Activated CD4-positive, alpha-beta T cell treated with anti-CD3 and anti-CD28 coated beads, Interleukin-2, amount 50 U/mL, for 4 hours (primary cell): Measurements from ENCODE around the gene TRIM59.

ENCODE experiments used
- DNase-seq, 2 experiments: peaks; one replicate each; pipeline ENCODE4 v3.0.0-alpha.2; 2020

The TRIM59 gene, protein sequence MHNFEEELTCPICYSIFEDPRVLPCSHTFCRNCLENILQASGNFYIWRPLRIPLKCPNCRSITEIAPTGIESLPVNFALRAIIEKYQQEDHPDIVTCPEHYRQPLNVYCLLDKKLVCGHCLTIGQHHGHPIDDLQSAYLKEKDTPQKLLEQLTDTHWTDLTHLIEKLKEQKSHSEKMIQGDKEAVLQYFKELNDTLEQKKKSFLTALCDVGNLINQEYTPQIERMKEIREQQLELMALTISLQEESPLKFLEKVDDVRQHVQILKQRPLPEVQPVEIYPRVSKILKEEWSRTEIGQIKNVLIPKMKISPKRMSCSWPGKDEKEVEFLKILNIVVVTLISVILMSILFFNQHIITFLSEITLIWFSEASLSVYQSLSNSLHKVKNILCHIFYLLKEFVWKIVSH

DNA sequence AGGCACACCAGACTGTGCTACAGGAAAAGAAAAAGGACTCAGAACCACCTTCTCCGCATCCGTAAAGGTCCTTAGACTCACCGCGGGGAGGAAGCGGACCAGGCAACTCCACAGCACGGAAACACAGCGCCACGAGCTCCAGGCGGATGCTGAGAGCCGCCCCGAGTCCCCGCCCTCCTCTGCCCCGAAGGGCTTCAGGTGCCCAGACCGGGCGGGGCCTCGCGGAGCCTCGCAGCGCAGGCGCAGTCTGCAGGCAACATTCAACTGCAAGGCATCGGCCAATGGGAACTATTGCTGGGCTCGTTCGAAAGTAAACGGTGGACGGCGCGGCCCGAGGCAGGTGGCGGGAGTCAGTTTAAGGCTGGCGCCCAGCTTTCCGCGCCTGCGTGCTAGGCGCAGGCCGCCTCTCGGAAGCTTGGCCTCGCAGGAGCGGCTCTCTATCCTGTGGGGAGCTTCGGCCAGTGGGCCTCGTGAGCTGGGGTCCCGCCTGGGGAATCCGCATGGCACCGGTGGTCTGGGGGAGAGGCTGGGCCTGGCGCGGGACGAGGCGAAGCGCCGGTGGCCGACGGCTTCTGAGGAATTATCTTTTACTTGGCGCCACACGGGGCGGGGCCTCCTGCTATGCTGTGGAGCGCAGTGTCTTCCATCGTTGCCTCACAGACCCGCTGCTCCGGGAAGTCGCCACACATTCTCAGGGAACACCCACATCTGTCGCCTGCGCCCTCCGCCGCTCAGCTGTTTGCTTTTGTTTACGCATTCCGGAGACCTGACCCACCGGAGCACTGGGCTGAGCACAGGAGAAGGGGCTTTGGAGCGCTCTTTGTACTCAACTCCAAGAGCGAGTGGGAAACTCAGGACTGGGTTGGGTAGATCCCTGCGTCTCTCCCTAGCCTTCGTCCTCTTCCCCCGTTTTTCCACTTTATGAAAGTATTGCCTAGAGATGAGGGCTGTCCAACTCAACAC is at the start of gene TRIM59:
Gene TRIM59, minus strand, starts transcription at position 151 of the 963 bp plus-strand sequence. CDS start 10,603 bp downstream, outside the sequence.
- peak; percentile 95 to 97 for DNase-seq

DNA sequence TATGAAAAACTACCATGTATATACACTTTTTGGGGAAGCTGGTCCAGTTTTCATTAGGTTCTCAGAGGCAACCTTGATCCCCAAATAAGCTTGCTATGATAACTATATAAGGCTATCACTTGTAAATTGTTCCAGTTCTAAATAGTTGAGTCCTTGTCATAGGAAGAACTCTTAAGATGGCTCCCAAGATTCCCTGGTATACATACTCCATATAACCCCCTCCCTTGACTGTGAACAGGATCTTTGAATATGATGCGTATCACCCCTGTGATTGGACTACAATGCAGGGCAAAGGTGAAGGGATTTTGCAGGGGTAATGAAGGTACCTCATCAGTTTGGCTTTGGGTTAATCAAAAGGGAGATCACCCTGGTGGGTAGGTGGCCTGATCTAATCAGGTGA is 48.6 kb upstream of the TRIM59 start:
- no peak for DNase-seq

DNA sequence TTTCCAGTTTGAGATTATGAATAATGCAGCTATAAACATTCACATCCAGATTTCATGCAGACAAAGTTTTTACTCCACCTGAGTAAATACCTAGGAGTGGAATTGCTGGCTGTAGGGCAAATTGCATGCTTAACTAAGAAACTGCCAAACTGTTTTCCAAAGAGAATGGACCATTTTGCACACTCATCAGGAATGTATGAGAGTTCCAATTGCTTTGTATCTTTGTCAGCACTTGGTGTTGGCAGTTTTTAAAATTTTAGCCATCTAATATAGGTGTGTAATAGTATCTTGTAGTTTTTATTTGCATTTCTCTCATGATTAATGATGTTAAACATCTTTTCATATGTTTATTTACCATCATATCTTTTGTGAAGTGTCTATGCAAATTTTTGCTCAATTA is 40.6 kb upstream of the TRIM59 start:
- no peak for DNase-seq

DNA sequence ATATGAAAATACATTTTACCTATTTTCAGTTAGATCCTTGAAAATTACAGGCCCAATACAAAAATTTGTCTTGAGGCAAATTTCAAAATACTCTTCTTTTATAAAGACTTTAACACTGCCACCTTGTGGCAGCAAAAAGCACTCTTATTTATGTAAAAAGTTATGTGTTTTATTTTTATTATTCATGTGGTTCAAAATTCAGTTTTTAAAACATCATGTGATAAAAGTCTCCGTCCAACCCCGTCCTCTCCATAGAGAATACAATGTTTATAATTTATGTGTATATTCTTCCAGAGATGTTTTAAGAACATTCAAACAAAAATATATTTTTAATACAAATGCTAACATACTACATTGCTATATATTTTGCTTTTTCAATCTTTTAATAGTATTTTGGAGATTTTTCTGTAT is 36.9 kb upstream of the TRIM59 start:
- DNase-seq = no peak

DNA sequence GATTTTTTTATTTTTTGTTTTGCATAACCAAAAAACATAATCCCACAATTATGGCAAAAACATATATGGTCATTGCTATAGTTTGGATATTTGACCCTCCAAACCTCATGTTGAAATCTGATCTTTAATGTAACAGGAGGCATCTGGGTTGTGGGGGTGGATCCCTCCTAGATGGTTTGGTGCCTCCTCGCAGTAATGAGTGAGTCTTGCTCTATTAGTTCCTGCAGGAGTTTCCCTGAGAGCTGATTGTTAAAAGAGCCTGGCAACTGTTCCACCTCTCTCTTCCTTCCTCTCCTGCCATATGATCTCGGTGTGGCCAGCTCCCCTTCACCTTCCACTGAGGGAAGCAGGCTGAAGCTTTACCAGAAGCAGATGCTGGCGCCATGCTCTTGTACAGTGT is 33.2 kb upstream of the TRIM59 start:
- no peak for DNase-seq

DNA sequence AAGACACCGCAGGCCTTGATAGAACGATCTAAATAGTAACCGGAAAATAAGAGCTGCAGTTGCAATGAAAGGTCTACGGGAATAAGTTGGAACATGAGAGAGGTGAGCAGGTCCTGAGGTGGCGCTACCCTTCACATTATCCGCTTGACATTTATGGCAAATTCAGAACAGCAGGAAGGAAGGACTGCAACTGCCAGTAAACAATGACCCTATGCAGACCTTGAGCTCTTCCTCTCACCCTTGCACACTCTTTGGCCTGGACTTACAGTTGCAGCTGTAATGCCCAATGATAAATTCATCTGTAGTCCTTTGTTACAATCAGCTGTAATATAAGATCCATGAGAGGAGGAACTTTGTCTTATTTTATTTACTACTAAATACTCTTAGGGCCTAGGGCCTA is 32.3 kb upstream of the TRIM59 start:
- no peak for DNase-seq

DNA sequence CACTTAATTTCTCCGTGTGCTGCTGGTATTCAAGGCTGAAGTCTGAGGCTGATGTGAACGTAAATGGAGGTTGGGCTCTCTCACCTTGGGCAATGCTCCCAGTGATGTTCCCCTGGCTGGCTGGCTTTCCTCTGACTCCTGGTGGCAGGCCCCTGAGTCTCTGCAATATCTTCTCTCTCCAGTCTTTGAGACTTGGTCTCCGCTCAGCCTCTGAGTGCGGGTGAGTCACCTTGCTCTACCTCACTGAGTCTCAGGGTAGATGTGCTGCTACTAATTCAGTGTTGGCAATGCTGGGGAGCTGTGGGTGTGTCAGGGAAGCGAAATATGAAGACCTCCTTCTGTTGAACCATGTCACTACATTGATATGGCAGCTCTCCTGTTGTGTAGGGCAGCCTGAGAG is 31.3 kb upstream of the TRIM59 start:
- DNase-seq = no peak

DNA sequence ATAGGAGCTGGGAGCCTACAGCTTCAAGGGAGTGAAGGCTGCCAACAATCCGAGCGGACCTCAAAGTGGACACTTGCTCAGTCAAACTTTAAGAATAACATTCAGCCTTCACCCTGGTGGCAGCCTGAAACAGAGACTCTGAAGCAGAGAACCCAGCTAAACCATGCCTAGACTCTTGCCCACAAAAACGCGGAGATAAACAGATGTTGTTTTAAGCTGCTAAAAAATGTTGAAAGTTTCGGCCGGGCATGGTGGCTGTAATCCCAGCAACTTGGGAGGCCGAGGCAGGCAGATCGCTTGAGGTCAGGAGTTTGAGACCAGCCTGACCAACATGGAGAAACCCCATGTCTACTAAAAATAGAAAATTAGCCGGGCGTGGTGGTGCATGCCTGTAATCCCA is 29.8 kb upstream of the TRIM59 start:
- no peak for DNase-seq

DNA sequence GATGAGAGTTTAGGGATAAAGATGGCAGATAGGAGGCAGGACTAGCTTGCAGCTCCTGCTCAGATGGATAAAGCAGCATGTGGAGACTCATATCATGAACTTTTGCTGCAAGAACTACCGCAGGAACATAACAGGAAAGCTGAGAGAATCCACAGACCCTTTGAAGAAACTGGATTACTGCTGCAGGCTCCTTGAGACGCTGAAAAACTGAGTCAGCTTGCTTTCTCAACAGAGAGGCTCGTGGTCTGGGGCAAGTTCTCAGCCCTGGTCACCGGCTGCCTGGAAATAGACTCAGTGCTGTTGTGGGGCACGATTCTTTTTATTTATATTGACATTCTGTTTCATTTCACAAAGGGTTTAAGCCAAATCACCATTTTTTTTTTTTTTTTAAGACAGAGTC is 28.8 kb upstream of the TRIM59 start:
- no peak for DNase-seq

DNA sequence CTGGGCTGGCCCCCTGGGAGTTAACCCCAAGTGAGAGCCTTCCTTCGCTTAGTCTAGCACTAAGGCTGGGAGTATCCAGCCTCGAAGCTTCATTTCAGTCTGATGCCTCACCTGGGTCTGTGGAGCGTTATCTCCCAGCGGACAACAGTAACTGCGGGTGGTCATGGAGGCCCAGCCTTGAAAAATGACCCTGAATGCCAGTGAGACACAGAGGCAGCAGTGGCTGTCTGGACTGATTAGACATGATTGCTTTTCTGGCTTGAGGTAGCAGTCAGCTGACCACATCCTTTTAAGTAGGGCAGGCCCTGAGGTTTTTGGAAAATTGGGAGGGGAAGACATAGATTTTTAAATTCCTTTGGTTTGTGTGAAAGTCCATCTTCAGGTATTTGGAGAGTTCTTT is 28.2 kb upstream of the TRIM59 start:
- DNase-seq = no peak

DNA sequence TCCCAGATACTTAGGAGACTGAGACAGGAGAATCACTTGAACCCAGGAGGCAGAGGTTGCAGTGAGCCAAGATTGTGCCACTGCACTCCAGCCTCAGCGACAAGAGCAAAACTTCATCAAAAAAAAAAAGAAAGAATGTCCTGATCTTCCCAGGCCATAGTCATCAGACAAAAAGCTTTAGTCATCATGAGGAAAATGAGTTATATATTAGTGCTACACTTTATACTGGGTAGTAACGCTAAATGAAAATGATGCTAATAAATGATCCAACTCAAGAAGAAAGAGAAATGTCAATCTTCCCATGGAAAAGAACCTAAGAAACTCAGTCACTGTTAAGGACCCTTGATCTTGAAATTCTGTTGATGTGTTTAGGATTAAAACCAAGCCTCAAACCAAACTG is 26.3 kb upstream of the TRIM59 start:
- DNase-seq = no peak

DNA sequence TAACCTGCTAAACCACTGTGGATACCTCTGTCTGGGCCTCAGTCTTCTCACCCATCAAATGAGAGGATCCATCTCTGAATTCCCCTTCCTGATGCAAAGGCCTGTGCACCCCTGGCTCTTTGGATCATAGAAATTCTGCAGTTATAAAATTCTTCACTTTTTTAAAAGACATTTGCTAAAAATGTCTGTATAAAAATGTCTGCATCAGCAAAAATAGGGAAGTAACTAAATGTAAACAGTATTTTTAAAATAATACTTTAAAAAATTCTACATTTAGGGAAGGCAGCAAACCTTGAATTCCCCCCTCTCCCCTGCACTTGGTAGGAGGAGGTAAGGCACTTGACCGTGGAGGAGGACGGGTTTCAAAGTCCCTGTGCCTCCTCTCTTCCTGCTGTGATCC is 25.6 kb upstream of the TRIM59 start:
- DNase-seq = no peak

DNA sequence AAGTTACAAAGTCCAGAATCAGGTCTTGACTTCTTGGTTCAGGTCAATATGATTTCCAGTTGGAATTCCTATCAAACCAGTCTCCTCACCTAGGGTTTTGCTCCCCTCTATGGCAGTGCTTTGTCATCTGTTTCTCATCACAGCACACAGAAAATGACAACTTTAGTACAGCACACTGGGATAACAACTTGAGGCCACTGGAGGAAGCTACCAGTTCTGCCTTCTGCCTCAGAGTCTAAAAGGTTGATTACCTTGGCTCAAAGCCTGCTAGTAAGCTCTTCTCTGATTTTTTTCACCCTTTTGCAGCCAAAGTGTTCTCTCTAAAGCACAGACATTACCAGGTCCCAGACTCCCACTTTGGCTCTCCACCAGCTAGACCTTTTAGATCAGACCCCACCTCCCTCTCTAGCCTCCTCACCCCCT is 24.8 kb upstream of the TRIM59 start:
- no peak for DNase-seq

DNA sequence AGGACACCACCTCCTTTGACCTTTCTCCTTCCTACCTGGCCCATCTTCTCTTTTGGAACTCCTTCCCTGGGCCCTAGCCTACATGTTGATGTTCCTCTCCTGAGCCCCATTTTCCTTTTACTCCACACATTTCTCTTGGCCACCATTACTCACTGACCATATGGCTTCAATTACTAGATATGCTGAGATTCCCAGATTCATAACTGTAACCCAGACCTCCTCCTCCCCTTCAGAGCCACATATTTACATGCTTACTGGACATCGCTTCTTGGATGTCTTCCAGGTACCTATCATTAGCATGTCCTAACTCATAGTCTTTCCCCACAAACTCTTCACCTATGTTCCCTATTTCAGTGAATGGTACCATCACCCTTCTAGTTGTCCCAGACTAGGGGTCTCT is 24.4 kb upstream of the TRIM59 start:
- no peak for DNase-seq

DNA sequence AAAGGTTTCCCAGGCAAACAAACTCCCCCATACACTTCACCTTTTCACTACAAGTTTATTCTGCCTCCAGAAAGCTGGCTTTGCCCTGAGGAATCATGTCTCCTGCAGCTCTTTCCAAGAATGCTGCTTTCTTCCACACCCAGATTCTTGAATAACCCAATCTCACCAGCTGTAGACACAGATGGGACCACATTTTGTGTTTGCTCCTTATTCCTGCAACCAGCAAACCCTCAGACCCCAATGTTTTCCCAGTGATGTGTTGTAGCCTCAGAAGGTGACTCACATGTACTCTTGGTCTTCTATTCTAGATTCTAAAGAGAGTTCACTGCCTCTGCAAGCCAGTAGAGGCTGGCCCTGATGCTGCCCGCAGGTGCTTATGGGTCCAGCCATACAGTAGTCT is 23.6 kb upstream of the TRIM59 start:
- no peak for DNase-seq

DNA sequence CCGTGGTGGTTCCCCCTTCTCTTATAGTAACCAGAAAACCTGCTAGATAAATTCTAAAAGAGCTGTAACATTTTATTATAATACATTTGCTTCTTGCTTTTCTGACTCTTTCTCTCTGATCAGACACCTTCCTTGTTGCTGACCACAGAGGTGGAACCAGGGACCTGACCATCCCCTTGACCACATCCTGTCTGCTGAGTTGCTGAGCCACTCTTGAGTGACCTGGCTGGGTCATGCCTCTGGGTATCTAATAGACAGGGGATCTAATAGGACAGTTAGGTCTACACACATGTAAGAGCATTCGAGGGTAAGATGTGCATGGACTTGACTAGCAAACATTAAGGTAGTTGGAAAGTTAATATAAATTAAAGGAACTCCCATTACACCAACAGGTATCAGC is 22.8 kb upstream of the TRIM59 start:
- DNase-seq = no peak

DNA sequence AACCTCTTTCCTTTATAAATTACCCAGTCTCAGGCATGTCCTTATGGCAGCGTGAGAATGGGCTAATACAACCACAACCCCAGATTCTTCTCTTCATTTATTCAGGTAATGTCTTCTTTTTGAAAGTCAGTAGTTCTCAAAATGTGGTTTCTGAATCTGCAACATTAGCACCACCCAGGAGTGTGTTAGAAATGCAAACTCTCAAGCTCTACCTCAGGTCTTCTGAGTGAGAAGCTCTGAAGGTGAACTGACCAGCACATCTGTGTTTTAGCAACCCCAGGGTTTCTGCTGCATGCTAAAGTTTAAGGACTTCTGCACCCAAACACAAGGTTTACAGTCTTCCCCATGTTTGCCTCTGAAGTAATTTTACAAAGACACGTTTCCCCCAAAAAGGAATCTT is 22.3 kb upstream of the TRIM59 start:
- no peak for DNase-seq

DNA sequence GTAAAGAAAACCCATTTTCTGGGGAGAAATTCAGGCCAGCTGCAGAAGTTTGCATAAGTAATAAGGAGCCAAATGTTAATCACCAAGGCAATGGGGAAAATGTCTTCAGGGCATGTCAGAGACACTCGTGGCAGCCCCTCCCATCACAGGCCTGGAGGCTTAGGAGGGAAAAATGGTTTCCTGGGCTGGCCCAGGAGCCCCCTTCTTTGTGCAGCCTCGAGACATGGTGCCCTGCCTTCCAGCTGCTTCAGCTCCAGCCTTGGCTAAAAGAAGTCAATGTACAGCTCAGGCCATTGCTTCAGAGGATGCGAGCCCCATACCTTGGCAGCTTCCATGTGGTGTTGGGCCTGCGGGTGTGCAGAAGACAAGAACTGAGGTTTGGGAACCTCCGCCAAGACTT is 20.6 kb upstream of the TRIM59 start:
- DNase-seq = no peak

DNA sequence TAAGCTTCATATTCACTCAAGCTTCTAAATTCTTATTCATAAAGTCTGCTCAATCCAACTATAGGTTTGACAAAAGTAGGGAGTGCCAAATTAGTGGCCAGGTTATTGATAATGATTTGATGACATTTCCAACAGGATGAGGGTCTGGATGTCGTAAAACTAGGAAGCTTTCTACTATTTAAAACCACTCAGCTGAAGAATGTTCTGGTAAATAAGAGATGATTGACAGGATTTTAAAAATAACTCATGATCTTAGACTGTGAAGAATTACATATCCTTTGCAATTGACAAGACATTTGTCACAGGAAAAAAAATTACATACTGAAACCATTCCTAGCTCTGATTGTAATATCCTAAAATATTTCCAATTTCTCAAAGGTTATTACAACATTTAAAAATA is 15.4 kb upstream of the TRIM59 start:
- no peak for DNase-seq

DNA sequence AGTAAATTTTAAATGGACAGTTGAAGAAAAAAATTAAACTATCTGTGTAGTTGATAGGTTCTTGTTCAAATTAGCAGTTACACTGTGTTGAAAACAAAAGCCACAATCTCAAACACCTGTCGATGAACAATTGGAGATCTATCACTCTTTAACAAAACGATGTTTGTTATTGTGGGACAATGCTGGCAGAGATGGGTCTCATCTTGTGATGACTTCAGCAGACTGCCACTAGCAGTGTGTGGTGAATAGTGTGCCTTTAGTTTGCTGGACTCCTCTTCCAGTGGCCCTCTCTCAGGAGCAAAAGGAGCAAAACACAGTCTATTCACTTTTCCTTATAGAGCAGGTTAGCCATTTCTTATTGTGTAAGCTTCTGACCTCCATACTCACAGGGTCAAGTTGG is 14.7 kb upstream of the TRIM59 start:
- no peak for DNase-seq

DNA sequence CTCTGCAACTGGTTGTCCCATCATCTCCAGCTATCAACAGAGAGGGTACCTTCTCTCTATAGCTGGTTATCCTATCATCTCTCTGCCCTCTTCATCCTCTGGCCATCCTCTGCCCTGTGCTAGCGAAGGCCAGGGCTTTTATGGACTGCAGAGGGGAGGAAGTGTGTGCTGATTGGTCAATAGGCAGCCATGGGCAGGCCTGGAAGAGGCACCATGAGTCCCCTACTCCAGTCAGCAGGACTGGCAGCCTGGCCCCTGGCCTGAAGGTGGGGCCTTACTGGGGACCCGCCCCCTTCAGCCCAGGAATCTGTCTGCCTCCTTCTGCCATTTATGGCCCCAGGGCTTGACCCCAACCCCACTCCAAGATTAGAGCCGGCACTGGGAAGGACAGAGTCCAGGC is 10.4 kb upstream of the TRIM59 start:
- no peak for DNase-seq

DNA sequence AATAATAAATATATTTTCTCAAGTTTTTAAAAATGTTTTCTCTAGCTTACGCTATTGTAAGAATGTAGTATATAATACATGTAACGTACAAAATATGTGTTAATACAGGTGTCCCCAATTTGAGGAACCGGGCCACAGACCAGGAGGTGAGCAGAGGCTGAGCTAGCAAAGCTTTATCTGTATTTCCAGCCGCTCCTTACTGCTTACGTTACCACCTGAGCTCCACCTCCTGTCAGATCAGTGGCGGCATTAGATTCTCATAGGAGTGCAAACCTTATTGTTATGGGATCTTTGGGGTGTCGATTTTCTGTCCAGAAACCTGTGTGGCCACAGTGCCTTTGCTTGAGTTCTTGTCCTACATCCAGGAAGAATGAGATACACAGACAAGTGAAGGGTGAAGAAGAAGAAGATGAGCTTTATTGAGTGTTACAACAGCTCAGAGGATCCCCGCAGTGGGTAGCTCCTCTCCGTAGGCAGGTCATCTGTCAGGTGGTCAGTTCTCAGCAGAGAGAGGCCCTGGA is 9.9 kb upstream of the TRIM59 start:
- no peak for DNase-seq

DNA sequence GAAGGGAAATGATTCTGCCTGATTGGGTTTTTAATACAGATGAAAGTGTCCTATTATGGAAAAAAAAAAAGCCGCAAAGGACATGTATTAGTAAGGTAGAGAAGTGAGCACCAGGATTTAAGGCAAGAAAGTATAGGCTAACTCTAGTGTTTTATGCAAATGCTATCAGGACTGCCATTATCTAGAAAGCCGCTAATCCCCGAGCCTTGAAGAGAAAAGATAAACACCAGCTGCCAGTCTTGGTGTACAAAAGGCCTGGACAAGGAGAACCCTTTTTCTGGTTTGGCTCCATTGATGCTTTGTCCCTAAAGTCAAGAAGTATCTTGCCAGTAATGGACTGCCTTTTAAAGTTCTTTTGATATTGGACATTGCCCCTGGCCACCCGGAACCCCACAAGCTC is 8.6 kb upstream of the TRIM59 start:
- no peak for DNase-seq

DNA sequence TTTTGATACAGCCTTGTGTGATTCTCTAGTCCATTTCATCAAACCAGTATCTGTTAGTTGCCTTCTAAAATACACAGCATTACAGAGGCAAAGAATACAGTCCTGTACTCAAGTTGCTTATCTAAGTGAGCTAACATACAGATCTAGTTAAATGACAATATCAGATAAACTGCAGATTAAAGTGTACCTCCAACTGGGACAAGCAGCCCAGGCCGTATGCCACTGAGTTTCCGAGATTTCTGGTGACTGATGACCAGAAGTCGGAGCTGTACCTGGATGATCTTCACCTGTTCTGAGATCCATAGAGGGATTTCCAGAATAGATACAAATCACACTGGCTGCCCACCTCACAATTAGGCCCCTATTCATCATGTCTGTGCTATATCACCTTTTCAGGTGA is 6.3 kb upstream of the TRIM59 start:
- no peak for DNase-seq
